Endothelial cell (in vitro differentiated cells): ENCODE results near the gene H1-8. TPM values are rescaled to one million over a fixed set of nuclear protein-coding genes. Genes with fewer than 3 reads are reported as not detected.

ENCODE experiments used
- DNase-seq: peaks from one replicate; pipeline ENCODE4 v3.0.0; 2021; ENCODE audit warnings: low spot score
- H3K27ac Mint-ChIP-seq: one replicate; pipeline ENCODE4 v1.8.0; 2021; ENCODE audit warnings: mixed read lengths, inconsistent platforms; ENCODE audit not compliant: unreplicated experiment
- H3K27me3 Mint-ChIP-seq: one replicate; pipeline ENCODE4 v1.8.0; 2021; ENCODE audit warnings: mild to moderate bottlenecking, moderate library complexity, mixed read lengths, inconsistent platforms; ENCODE audit not compliant: unreplicated experiment
- H3K36me3 Mint-ChIP-seq: one replicate; pipeline ENCODE4 v1.8.0; 2021; ENCODE audit warnings: mild to moderate bottlenecking, low read depth, mixed read lengths, inconsistent platforms; ENCODE audit not compliant: unreplicated experiment
- H3K4me1 Mint-ChIP-seq: one replicate; pipeline ENCODE4 v1.8.0; 2021; ENCODE audit warnings: mild to moderate bottlenecking, mixed read lengths, inconsistent platforms; ENCODE audit not compliant: unreplicated experiment
- H3K4me3 Mint-ChIP-seq: one replicate; pipeline ENCODE4 v1.8.0; 2021; ENCODE audit warnings: mild to moderate bottlenecking, mixed read lengths, inconsistent platforms; ENCODE audit not compliant: unreplicated experiment
- H3K9me3 Mint-ChIP-seq: one replicate; pipeline ENCODE4 v1.8.0; 2021; ENCODE audit warnings: mixed read lengths, inconsistent platforms; ENCODE audit not compliant: unreplicated experiment
- total RNA-seq: library from RNA; stranded (reverse); fragmentation: NEBNext Ultra II Directional; extraction: Animal tissue kit (Norgen Biotek cat#: 25700); gene quantifications from one replicate; pipeline ENCODE4 v1.2.1, GENCODE V29; 2021; ENCODE audit not compliant: unreplicated experiment
- TF ChIP-seq, protein P1 (sequence below): fragments of 200-600 bp; sonication (generic); IDR thresholded peaks from one replicate; pipeline ENCODE4 v1.5.0; 2021; ENCODE audit warnings: antibody characterized with exemption; ENCODE audit not compliant: unreplicated experiment

Gene H1-8
- total RNA-seq, 1 donor from 2014 or later = 2.7 TPM

DNA sequence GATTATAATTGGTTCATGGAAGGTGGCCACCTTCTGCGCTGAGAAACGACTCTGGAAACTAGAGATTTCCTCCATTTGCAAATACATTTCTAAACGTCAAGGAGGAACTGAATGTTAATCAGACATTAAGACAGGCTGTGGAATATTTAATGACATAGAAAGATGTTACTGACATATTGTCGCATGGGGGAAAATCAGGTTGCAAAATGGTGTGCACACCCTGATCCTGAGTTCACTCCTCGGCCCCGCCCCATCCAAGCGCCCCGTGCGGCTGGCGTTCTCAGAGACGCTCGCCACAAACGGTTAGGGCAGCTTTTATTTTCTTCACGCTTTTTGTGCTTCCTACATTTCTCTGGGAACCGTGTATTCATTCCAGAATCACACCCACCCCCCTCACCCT lies 10.7 kb downstream of the H1-8 start:
- Mint-ChIP-seq H3K9me3 (no peaks in the 10 kb centered on the region), H3K4me1 (peaks cover 46% of the 10 kb centered on the region), H3K27ac (no peak overlapping the region), H3K36me3 (peaks cover 48% of the 10 kb centered on the region), H3K27me3 (peaks cover 62% of the 10 kb centered on the region), H3K4me3 (peak overlapping the region; percentile 60)
- no peak for DNase-seq
- TF ChIP-seq, protein P1, sequence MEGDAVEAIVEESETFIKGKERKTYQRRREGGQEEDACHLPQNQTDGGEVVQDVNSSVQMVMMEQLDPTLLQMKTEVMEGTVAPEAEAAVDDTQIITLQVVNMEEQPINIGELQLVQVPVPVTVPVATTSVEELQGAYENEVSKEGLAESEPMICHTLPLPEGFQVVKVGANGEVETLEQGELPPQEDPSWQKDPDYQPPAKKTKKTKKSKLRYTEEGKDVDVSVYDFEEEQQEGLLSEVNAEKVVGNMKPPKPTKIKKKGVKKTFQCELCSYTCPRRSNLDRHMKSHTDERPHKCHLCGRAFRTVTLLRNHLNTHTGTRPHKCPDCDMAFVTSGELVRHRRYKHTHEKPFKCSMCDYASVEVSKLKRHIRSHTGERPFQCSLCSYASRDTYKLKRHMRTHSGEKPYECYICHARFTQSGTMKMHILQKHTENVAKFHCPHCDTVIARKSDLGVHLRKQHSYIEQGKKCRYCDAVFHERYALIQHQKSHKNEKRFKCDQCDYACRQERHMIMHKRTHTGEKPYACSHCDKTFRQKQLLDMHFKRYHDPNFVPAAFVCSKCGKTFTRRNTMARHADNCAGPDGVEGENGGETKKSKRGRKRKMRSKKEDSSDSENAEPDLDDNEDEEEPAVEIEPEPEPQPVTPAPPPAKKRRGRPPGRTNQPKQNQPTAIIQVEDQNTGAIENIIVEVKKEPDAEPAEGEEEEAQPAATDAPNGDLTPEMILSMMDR = no peak

DNA sequence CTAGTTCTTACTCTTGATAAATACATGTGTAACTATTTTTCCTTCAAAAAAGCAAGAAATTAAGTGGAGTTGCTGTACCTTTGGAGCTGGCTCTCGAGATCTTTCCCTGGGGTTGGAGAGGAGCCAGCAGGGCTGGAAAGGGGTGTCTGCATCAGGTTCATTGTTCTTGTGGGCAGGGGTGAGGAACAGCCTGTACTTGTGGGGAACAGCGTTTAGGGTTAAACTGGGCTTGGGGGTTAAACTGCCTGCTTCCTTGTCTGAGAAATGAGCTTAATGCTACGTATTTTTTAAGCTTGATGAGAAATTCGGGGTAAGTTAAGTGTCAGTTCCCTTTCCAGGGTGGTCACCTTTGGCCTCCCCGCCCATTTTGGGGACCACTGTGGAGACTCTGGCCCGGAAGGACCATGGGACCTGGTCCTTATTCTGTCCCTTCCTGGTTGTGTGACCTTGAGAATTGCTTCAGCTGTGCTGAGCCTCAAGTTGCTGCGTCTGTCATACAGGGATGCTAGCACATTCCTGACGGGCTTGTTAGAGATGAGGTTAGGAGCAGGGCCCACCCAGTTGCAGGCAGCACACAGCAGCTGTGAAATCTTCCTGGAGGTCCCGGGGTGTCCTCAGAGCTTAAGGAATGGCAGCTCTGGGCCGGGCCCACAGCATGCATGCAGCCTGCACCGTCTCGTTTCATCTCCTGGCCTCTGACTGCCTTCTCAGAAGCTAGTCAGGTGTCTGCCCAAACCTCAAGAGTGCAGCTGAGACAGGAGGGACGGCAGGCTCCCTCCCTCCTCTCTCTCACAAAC lies 11.6 kb downstream of the H1-8 start:
- TF ChIP-seq, protein P1 = no peak
- Mint-ChIP-seq H3K27ac (peak overlapping the region; percentile 88), H3K36me3 (peaks cover 48% of the 10 kb centered on the region), H3K4me1 (peaks cover 42% of the 10 kb centered on the region), H3K9me3 (no peaks in the 10 kb centered on the region), H3K27me3 (peaks cover 56% of the 10 kb centered on the region), H3K4me3 (peak overlapping the region; percentile 60)
- no peak for DNase-seq

DNA sequence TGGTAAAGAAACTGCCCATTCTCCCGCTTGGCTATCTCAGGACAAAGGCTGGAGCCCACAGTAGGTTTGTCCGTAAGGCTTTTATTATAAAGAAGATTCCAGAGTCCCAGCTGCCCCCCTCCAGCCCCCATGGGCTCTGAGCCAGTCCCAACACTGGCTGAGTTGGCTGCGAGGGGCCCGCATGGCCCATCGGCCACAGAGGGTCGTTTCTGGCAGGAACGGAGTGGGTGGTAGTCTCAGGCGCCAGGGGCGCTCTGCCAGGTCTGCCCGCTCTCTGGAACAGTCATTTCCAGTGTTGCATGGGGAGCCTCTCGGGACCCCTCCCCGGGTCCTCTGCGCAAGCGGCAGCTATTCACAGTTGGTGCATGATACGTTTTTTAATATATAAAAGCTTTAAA lies 12.2 kb downstream of the H1-8 start:
- Mint-ChIP-seq H3K4me1 (peaks cover 37% of the 10 kb centered on the region), H3K4me3 (no peak overlapping the region), H3K27me3 (peaks cover 55% of the 10 kb centered on the region), H3K27ac (no peak overlapping the region), H3K9me3 (no peaks in the 10 kb centered on the region), H3K36me3 (peaks cover 48% of the 10 kb centered on the region)
- DNase-seq = no peak
- TF ChIP-seq, protein P1 = no peak

DNA sequence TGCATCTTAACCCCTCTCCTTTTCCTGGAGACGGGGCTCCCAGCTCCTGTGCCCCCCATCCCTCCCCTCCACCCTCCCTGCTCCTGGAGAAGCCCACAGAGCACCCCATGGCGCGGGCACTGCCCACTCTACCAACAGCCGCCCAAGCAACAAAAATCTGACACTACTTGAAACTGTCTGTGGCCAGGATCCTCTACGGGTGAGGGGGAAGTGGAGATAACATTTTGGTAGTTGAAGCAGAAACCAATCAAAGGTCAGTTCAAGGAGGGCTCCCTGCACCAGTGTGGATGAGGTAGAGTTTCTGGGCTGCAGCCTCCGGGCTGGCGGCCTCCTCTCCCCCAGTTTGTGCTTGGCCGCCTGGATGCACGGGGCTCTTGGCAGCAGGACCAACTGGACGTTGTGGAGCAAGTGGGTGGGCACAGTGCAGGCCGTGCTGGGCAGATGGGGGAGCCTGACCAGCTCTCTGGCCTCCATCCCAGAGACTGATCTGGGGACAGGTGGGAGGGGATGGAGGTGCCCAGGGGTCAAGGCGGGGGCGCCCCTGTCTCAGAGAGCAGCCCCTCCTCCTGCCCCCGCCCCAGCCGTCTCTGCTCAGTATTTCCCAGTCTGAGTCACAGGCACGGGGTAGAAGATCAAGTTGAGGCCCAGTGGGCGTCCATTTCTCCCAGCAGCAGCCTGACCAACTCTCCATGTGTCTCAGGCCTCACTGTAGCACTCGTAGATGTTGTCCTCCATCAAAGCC lies 12.8 kb downstream of the H1-8 start:
- Mint-ChIP-seq H3K9me3 (no peaks in the 10 kb centered on the region), H3K4me1 (peaks cover 36% of the 10 kb centered on the region), H3K27me3 (peaks cover 53% of the 10 kb centered on the region), H3K27ac (peak overlapping the region; percentile 85), H3K4me3 (peak overlapping the region; percentile 56), H3K36me3 (peaks cover 52% of the 10 kb centered on the region)
- TF ChIP-seq, protein P1 = no peak
- no peak for DNase-seq

DNA sequence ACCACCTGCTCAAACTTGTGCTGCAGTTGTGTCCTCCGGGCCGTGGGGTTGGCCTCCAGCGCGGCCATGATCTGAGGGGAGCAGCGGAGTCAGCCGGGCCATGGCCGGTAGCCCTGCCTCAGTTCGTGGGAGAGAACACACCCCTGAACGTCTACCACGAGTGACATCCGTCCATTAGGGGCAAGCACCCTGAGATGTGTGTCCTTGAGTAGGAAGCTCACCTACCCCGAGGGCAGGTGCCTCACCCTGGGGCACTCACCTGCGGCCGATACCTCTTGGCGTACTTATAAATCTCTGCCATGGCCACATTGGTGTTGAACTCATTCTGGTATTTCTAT lies 13.4 kb downstream of the H1-8 start:
- H3K36me3 Mint-ChIP-seq = peaks cover 53% of the 10 kb centered on the region
- H3K27me3 Mint-ChIP-seq = peaks cover 53% of the 10 kb centered on the region
- H3K4me1 Mint-ChIP-seq = peaks cover 36% of the 10 kb centered on the region
- TF ChIP-seq, protein P1 = no peak
- H3K27ac Mint-ChIP-seq = no peak overlapping the region
- no peak overlapping the region for H3K4me3 Mint-ChIP-seq
- H3K9me3 Mint-ChIP-seq = no peaks in the 10 kb centered on the region
- DNase-seq = no peak
